Measurements from ENCODE around the gene MAGED4. TPM values are rescaled to one million over a fixed set of nuclear protein-coding genes. Genes with fewer than 3 reads are reported as not detected.
"Not testable (repeated sequence)": the region's sequence is repeated elsewhere in the genome, so short reads cannot be mapped to it uniquely, and the experiment has no call there.

The MAGED4 gene, protein sequence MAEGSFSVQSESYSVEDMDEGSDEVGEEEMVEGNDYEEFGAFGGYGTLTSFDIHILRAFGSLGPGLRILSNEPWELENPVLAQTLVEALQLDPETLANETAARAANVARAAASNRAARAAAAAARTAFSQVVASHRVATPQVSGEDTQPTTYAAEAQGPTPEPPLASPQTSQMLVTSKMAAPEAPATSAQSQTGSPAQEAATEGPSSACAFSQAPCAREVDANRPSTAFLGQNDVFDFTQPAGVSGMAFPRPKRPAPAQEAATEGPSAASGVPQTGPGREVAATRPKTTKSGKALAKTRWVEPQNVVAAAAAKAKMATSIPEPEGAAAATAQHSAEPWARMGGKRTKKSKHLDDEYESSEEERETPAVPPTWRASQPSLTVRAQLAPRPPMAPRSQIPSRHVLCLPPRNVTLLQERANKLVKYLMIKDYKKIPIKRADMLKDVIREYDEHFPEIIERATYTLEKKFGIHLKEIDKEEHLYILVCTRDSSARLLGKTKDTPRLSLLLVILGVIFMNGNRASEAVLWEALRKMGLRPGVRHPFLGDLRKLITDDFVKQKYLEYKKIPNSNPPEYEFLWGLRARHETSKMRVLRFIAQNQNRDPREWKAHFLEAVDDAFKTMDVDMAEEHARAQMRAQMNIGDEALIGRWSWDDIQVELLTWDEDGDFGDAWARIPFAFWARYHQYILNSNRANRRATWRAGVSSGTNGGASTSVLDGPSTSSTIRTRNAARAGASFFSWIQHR
- polyA plus RNA-seq, result 320 and 389 TPM in 2 replicates
- polyA minus RNA-seq, result 283 and 295 TPM in 2 replicates

DNA sequence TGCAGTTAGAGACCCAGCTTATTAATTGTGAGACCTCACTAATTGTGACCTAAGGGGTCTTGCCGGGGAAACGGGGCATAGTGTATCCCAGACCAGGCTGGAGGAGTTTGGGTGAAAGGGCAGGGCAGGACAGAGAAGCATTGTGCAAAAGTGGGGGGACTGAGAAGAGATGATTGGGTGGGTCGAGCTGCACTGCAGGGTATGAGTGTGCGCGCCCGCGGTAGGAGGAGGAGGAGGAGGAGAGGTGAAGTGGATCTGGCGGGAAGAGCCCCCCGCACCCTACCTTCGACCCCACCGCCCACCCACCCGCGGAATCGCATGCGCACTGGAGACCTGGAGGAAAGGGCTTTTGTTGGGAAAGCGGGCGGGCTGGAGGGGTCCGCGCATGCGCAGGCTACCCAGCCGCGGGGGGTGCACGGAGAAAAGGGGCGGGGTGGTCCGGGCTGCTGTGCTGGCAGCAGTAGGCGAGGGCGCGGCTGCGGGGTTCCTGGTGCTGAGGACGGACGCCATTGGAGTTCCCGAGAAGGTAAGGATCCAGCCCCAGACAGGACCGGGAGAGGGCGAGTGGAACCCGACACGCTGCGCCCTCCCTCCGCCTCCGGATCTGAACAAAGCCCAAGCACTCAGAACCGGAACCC lies at the start of gene MAGED4:
MAGED4 (plus strand) TSS at position 449 of the 638 bp plus-strand sequence. CDS start 1,035 bp downstream, outside the sequence.
- H3K9me3 ChIP-seq (ENCODE audit: low read length); H3K9ac ChIP-seq (ENCODE audit: low read length); H3K36me3 ChIP-seq (ENCODE audit: insufficient read depth, low read length); H3K4me3 ChIP-seq (ENCODE audit: low read length); H3K4me2 ChIP-seq (ENCODE audit: low read length); H3K27ac ChIP-seq (ENCODE audit: low read length); H3K9me2 ChIP-seq (ENCODE audit: insufficient read depth, low read length); H3K79me2 ChIP-seq (replicated peaks; ENCODE audit: insufficient read depth, low read length); H3K27me3 ChIP-seq (ENCODE audit: insufficient read depth, low read depth, low read length); H4K20me1 ChIP-seq (ENCODE audit: insufficient read depth); H3F3A ChIP-seq (ENCODE audit: insufficient read depth, low read length, poor library complexity, severe bottlenecking); H2AFZ ChIP-seq (ENCODE audit: low read depth, low read length): not testable (repeated sequence)

DNA sequence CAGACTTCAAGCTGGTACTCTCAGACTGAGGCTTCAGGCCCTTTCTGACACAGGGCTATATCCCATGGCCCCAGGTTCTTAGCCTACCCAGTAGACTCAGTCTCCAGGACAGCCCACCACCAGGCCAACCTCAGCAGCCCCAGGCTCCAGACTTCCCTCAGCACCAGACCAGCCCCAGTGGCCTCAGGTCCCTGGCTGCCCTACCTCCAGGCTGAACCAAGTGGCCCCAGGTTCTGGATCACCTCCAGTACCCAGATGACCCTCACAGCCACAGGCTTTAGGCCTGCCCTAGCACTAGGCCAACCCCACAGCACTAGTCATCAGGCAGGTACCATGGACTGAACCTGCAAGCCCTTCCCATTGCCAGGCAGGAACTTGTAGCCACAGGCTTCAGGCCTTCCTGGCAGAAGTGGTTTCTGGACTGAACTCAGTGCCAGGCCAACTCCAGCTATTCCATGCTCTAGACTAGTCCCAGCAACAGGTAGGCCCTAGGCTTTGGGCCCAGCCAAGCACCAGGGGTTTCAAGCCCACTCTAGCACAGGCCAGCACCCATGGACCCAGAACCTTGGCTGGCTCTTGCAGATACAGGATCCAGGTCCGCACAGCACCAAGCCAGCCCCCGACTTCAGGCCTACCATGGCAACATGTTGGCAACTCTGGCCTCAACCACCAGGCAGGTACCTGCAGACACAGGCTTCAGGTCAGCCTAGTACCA lies 45.7 kb upstream of the MAGED4 start:
- Histone ChIP-seq H3K9ac (ENCODE audit: low read length) (no peak overlapping the region), H3K9me3 (ENCODE audit: low read length) (no peaks in the 10 kb centered on the region), H3K79me2 (replicated peaks; ENCODE audit: insufficient read depth, low read length) (no peaks in the 10 kb centered on the region), H3F3A (ENCODE audit: insufficient read depth, low read length, poor library complexity, severe bottlenecking) (no peaks in the 10 kb centered on the region), H3K27ac (ENCODE audit: low read length) (no peak overlapping the region), H3K4me2 (ENCODE audit: low read length) (no peak overlapping the region), H4K20me1 (ENCODE audit: insufficient read depth) (no peaks in the 10 kb centered on the region), H3K36me3 (ENCODE audit: insufficient read depth, low read length) (no peaks in the 10 kb centered on the region), H2AFZ (ENCODE audit: low read depth, low read length) (no peak overlapping the region), H3K4me3 (ENCODE audit: low read length) (no peak overlapping the region), H3K9me2 (ENCODE audit: insufficient read depth, low read length) (no peaks in the 10 kb centered on the region), H3K27me3 (ENCODE audit: insufficient read depth, low read depth, low read length) (no peaks in the 10 kb centered on the region)
- no peak for TF ChIP-seq RAD21 (conservative IDR thresholded peaks at IDR 0.05)
- TF ChIP-seq, protein P1, sequence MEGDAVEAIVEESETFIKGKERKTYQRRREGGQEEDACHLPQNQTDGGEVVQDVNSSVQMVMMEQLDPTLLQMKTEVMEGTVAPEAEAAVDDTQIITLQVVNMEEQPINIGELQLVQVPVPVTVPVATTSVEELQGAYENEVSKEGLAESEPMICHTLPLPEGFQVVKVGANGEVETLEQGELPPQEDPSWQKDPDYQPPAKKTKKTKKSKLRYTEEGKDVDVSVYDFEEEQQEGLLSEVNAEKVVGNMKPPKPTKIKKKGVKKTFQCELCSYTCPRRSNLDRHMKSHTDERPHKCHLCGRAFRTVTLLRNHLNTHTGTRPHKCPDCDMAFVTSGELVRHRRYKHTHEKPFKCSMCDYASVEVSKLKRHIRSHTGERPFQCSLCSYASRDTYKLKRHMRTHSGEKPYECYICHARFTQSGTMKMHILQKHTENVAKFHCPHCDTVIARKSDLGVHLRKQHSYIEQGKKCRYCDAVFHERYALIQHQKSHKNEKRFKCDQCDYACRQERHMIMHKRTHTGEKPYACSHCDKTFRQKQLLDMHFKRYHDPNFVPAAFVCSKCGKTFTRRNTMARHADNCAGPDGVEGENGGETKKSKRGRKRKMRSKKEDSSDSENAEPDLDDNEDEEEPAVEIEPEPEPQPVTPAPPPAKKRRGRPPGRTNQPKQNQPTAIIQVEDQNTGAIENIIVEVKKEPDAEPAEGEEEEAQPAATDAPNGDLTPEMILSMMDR (IDR thresholded peaks at IDR 0.05; ENCODE audit: poor library complexity, severe bottlenecking), result no peak
- no peak for TF ChIP-seq SMC3 (conservative IDR thresholded peaks at IDR 0.05; ENCODE audit: poor library complexity)
- no peak for TF ChIP-seq EZH2 (IDR thresholded peaks at IDR 0.05; ENCODE audit: borderline replicate concordance, insufficient read depth, low read length, poor library complexity, severe bottlenecking)
- no peak for TF ChIP-seq TAF1 (IDR thresholded peaks at IDR 0.05; ENCODE audit: low read depth)
- no peak for TF ChIP-seq MXI1 (conservative IDR thresholded peaks at IDR 0.05; ENCODE audit: poor library complexity, severe bottlenecking)

DNA sequence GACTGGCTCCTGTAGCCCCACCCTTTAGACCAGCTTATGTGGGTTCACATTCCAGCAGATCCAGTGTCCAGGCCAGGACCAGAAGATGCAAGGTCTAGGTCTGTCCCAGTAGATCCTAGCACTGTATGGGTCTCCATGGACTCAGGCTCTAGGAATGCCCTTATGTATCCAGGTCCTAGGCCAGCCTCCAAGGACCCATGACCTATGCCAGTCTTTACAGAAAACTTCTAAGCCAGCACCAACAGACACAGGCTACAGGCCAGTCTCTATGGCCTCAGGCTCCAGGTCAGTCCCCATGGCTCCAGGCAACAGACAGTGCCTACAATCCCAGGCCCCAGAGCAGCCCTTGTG lies 45.2 kb upstream of the MAGED4 start:
- H3K9me2 ChIP-seq (ENCODE audit: insufficient read depth, low read length), result no peaks in the 10 kb centered on the region
- H4K20me1 ChIP-seq (ENCODE audit: insufficient read depth), result no peaks in the 10 kb centered on the region
- no peaks in the 10 kb centered on the region for H3K79me2 ChIP-seq (replicated peaks; ENCODE audit: insufficient read depth, low read length)
- no peak overlapping the region for H3K9ac ChIP-seq (ENCODE audit: low read length)
- H2AFZ ChIP-seq (ENCODE audit: low read depth, low read length), result no peak overlapping the region
- TF ChIP-seq POLR2AphosphoS5 (IDR thresholded peaks at IDR 0.05) (no peak), SMC3 (conservative IDR thresholded peaks at IDR 0.05; ENCODE audit: poor library complexity) (no peak), RAD21 (conservative IDR thresholded peaks at IDR 0.05) (no peak), MXI1 (conservative IDR thresholded peaks at IDR 0.05; ENCODE audit: poor library complexity, severe bottlenecking) (no peak), EZH2 (IDR thresholded peaks at IDR 0.05; ENCODE audit: borderline replicate concordance, insufficient read depth, low read length, poor library complexity, severe bottlenecking) (no peak), TAF1 (IDR thresholded peaks at IDR 0.05; ENCODE audit: low read depth) (no peak), EP300 (conservative IDR thresholded peaks at IDR 0.05; ENCODE audit: poor library complexity, severe bottlenecking) (no peak)
- TF ChIP-seq, protein P1 (IDR thresholded peaks at IDR 0.05; ENCODE audit: poor library complexity, severe bottlenecking), result no peak
- TF ChIP-seq, protein P2, sequence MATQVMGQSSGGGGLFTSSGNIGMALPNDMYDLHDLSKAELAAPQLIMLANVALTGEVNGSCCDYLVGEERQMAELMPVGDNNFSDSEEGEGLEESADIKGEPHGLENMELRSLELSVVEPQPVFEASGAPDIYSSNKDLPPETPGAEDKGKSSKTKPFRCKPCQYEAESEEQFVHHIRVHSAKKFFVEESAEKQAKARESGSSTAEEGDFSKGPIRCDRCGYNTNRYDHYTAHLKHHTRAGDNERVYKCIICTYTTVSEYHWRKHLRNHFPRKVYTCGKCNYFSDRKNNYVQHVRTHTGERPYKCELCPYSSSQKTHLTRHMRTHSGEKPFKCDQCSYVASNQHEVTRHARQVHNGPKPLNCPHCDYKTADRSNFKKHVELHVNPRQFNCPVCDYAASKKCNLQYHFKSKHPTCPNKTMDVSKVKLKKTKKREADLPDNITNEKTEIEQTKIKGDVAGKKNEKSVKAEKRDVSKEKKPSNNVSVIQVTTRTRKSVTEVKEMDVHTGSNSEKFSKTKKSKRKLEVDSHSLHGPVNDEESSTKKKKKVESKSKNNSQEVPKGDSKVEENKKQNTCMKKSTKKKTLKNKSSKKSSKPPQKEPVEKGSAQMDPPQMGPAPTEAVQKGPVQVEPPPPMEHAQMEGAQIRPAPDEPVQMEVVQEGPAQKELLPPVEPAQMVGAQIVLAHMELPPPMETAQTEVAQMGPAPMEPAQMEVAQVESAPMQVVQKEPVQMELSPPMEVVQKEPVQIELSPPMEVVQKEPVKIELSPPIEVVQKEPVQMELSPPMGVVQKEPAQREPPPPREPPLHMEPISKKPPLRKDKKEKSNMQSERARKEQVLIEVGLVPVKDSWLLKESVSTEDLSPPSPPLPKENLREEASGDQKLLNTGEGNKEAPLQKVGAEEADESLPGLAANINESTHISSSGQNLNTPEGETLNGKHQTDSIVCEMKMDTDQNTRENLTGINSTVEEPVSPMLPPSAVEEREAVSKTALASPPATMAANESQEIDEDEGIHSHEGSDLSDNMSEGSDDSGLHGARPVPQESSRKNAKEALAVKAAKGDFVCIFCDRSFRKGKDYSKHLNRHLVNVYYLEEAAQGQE (IDR thresholded peaks at IDR 0.05; ENCODE audit: borderline replicate concordance), result no peak
- no peaks in the 10 kb centered on the region for H3K36me3 ChIP-seq (ENCODE audit: insufficient read depth, low read length)
- no peak overlapping the region for H3K4me2 ChIP-seq (ENCODE audit: low read length)
- H3K9me3 ChIP-seq (ENCODE audit: low read length), result no peaks in the 10 kb centered on the region
- H3K27ac ChIP-seq (ENCODE audit: low read length), result no peak overlapping the region
- no peaks in the 10 kb centered on the region for H3F3A ChIP-seq (ENCODE audit: insufficient read depth, low read length, poor library complexity, severe bottlenecking)
- no peaks in the 10 kb centered on the region for H3K27me3 ChIP-seq (ENCODE audit: insufficient read depth, low read depth, low read length)
- no peak overlapping the region for H3K4me3 ChIP-seq (ENCODE audit: low read length)
